Astrocyte (in vitro differentiated cells and primary cell): ENCODE data around the gene ST6GALNAC3. TPM values are rescaled to one million over a fixed set of nuclear protein-coding genes. Genes with fewer than 3 reads are reported as not detected.

Source experiments
- DNase-seq: peaks from one replicate; pipeline ENCODE4 v3.0.0-alpha.2; 2010; ENCODE audit warnings: low read depth
- FAIRE-seq: peaks from 2 replicates; lab custom pipeline; 2011; peaks lifted over from hg19 to GRCh38; lab: Jason Lieb, UNC
- H2AFZ ChIP-seq: 2 replicates; pipeline ENCODE4 v1.6.0; 2012; ENCODE audit warnings: low read depth, low read length, inconsistent platforms
- H3K27ac ChIP-seq: 2 replicates; pipeline ENCODE4 v1.5.1; 2011; ENCODE audit warnings: low read depth, low read length, inconsistent platforms
- H3K27me3 ChIP-seq: 2 replicates; pipeline ENCODE4 v1.6.0; 2011; ENCODE audit warnings: low read length, inconsistent platforms; ENCODE audit not compliant: insufficient read depth
- H3K36me3 ChIP-seq: 2 replicates; pipeline ENCODE4 v1.5.1; 2011; ENCODE audit warnings: low read length, inconsistent platforms; ENCODE audit not compliant: insufficient read depth
- H3K4me1 ChIP-seq: 2 replicates; pipeline ENCODE4 v1.5.1; 2011; ENCODE audit warnings: low read length, inconsistent platforms; ENCODE audit not compliant: insufficient read depth
- H3K4me2 ChIP-seq: 2 replicates; pipeline ENCODE4 v1.6.0; 2012; ENCODE audit warnings: low read length, inconsistent platforms
- H3K4me3 ChIP-seq: 2 replicates; pipeline ENCODE4 v1.5.1; 2011; ENCODE audit warnings: low read depth, mild to moderate bottlenecking, low read length, inconsistent platforms; ENCODE audit not compliant: insufficient read depth
- H3K79me2 ChIP-seq: 2 replicates; pipeline ENCODE4 v1.6.0; 2012; ENCODE audit warnings: mild to moderate bottlenecking, low read length, inconsistent platforms; ENCODE audit not compliant: insufficient read depth
- H3K9ac ChIP-seq: 2 replicates; pipeline ENCODE4 v1.6.0; 2012; ENCODE audit warnings: mild to moderate bottlenecking, low read length, inconsistent platforms
- H3K9me3 ChIP-seq: 2 replicates; pipeline ENCODE4 v1.5.1; 2012; ENCODE audit warnings: low read depth, mild to moderate bottlenecking, low read length, inconsistent platforms; ENCODE audit not compliant: insufficient read depth
- H4K20me1 ChIP-seq: 2 replicates; pipeline ENCODE4 v1.6.0; 2012; ENCODE audit warnings: low read length, inconsistent platforms; ENCODE audit not compliant: insufficient read depth
- H3K27ac Mint-ChIP-seq: one replicate; pipeline ENCODE4 v1.8.0; 2021; ENCODE audit warnings: mild to moderate bottlenecking, mixed read lengths; ENCODE audit not compliant: unreplicated experiment
- H3K27me3 Mint-ChIP-seq: one replicate; pipeline ENCODE4 v1.8.0; 2021; ENCODE audit warnings: low read depth, mixed read lengths; ENCODE audit not compliant: unreplicated experiment
- H3K36me3 Mint-ChIP-seq: one replicate; pipeline ENCODE4 v1.8.0; 2021; ENCODE audit warnings: low read depth, mixed read lengths; ENCODE audit not compliant: unreplicated experiment
- H3K4me1 Mint-ChIP-seq: one replicate; pipeline ENCODE4 v1.8.0; 2021; ENCODE audit warnings: low read depth, mixed read lengths; ENCODE audit not compliant: unreplicated experiment
- H3K4me3 Mint-ChIP-seq: one replicate; pipeline ENCODE4 v1.8.0; 2021; ENCODE audit warnings: mild to moderate bottlenecking, moderate library complexity, mixed read lengths; ENCODE audit not compliant: unreplicated experiment
- H3K9me3 Mint-ChIP-seq: one replicate; pipeline ENCODE4 v1.8.0; 2021; ENCODE audit warnings: mild to moderate bottlenecking, mixed read lengths; ENCODE audit not compliant: unreplicated experiment
- EZH2 ChIP-seq: IDR thresholded peaks from 2 replicates; pipeline ENCODE4 v1.6.1; 2012; ENCODE audit warnings: mild to moderate bottlenecking, low read length, inconsistent platforms; ENCODE audit not compliant: insufficient read depth
- total RNA-seq: library from RNA; stranded (reverse); gene quantifications from 2 replicates; pipeline ENCODE4 v1.2.1, GENCODE V29; 2021
- TF ChIP-seq, protein P1 (sequence below): IDR thresholded peaks from 2 replicates; pipeline ENCODE4 v1.5.1; 2011; ENCODE audit warnings: low read depth, mild to moderate bottlenecking, inconsistent platforms, low read length, moderate library complexity; ENCODE audit not compliant: insufficient read depth

ST6GALNAC3 gene
- total RNA-seq, 1 donor from 2014 or later: 3.2 TPM

DNA sequence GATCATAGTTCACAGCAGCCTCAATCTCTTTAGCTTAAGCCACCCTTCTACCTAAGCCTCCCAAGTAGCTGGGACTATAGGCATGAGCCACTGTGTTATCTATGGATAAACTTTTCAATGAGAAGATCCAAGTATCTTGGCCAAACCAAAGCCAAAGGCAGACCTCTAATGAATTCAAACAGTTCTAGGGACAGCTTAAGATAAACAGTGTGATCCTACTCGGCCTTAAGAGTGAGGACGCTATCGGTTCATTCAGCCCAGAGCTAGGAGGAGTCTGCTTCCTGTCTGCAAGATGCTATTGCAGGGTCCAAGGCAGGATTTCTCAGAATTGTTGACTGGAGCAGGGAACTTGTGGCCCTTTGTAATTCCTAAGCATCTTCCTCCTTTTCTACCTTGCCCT is 368.7 kb downstream of the ST6GALNAC3 start:
- Histone ChIP-seq H3K27me3 (no peaks in the 10 kb centered on the region), H4K20me1 (no peaks in the 10 kb centered on the region), H3K4me2 (no peak overlapping the region), H3K79me2 (no peaks in the 10 kb centered on the region), H3K9me3 (no peaks in the 10 kb centered on the region), H3K4me1 (no peaks in the 10 kb centered on the region), H3K4me3 (no peak overlapping the region), H3K9ac (no peak overlapping the region), H2AFZ (no peak overlapping the region), H3K27ac (no peak overlapping the region), H3K36me3 (no peaks in the 10 kb centered on the region)
- FAIRE-seq: no peak
- Mint-ChIP-seq H3K36me3 (no peaks in the 10 kb centered on the region), H3K4me1 (no peaks in the 10 kb centered on the region), H3K9me3 (peaks cover 2% of the 10 kb centered on the region), H3K4me3 (no peak overlapping the region), H3K27me3 (no peaks in the 10 kb centered on the region), H3K27ac (no peak overlapping the region)
- no peak for DNase-seq
- TF ChIP-seq, protein P1, sequence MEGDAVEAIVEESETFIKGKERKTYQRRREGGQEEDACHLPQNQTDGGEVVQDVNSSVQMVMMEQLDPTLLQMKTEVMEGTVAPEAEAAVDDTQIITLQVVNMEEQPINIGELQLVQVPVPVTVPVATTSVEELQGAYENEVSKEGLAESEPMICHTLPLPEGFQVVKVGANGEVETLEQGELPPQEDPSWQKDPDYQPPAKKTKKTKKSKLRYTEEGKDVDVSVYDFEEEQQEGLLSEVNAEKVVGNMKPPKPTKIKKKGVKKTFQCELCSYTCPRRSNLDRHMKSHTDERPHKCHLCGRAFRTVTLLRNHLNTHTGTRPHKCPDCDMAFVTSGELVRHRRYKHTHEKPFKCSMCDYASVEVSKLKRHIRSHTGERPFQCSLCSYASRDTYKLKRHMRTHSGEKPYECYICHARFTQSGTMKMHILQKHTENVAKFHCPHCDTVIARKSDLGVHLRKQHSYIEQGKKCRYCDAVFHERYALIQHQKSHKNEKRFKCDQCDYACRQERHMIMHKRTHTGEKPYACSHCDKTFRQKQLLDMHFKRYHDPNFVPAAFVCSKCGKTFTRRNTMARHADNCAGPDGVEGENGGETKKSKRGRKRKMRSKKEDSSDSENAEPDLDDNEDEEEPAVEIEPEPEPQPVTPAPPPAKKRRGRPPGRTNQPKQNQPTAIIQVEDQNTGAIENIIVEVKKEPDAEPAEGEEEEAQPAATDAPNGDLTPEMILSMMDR: no peak
- TF ChIP-seq EZH2: no peak

DNA sequence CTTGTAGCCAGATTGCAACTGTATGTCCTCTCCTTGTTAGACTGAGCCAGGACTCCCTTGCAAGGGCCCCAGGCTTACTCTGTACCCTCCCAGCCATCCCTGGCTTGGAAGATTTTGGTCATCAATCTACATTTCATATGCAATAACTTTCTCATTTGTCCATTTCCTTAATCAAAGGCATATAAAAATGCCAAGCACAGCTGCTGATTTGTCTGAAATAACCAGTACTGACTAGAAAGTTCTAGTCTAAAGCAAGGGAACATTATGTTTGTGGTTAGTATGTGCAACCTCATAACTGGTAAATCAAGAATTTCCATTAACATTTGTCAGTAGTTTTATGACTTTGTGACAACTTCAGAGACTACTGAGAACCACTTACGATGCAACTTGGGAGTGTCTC is 370.2 kb downstream of the ST6GALNAC3 start:
- Histone ChIP-seq H3K9ac (no peak overlapping the region), H3K27ac (no peak overlapping the region), H3K4me3 (no peak overlapping the region), H3K9me3 (no peaks in the 10 kb centered on the region), H3K4me2 (no peak overlapping the region), H2AFZ (no peak overlapping the region), H3K79me2 (no peaks in the 10 kb centered on the region), H3K36me3 (no peaks in the 10 kb centered on the region), H4K20me1 (no peaks in the 10 kb centered on the region), H3K4me1 (no peaks in the 10 kb centered on the region), H3K27me3 (no peaks in the 10 kb centered on the region)
- no peaks in the 10 kb centered on the region for H3K4me1 Mint-ChIP-seq
- H3K27me3 Mint-ChIP-seq: no peaks in the 10 kb centered on the region
- no peak for TF ChIP-seq EZH2
- TF ChIP-seq, protein P1: no peak
- DNase-seq: no peak
- H3K9me3 Mint-ChIP-seq: peaks cover 2% of the 10 kb centered on the region
- H3K27ac Mint-ChIP-seq: no peak overlapping the region
- no peak overlapping the region for H3K4me3 Mint-ChIP-seq
- no peaks in the 10 kb centered on the region for H3K36me3 Mint-ChIP-seq
- no peak for FAIRE-seq

DNA sequence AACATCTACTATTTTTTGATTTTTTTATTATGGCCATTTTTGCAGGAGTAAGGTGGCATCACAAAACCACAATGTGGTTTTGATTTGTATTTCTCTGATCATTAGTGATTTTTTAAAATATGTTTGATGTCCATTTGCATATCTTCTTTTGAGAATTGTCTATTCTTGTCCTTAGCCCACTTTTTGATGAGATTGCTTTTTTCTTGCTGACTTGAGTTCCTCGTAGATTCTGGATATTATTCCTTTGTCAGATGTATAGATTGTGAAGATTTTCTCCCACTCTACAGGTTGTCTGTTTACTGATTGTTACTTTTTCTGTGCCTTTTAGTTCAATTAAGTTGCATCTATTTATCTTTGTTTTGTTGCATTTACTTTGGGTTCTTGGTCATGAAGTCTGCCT is 375.7 kb downstream of the ST6GALNAC3 start:
- H3K4me1 ChIP-seq: no peaks in the 10 kb centered on the region
- H3K27me3 ChIP-seq: no peaks in the 10 kb centered on the region
- H3K4me2 ChIP-seq: no peak overlapping the region
- H3K9ac ChIP-seq: no peak overlapping the region
- FAIRE-seq (no peak), DNase-seq (no peak)
- H3K36me3 ChIP-seq: no peaks in the 10 kb centered on the region
- Mint-ChIP-seq H3K9me3 (peaks cover 6% of the 10 kb centered on the region), H3K27me3 (no peaks in the 10 kb centered on the region), H3K36me3 (no peaks in the 10 kb centered on the region), H3K4me3 (no peak overlapping the region), H3K4me1 (no peaks in the 10 kb centered on the region), H3K27ac (no peak overlapping the region)
- no peak overlapping the region for H2AFZ ChIP-seq
- no peak overlapping the region for H3K27ac ChIP-seq
- H4K20me1 ChIP-seq: no peaks in the 10 kb centered on the region
- H3K79me2 ChIP-seq: no peaks in the 10 kb centered on the region
- H3K9me3 ChIP-seq: no peaks in the 10 kb centered on the region
- H3K4me3 ChIP-seq: no peak overlapping the region
- TF ChIP-seq EZH2: no peak
- TF ChIP-seq, protein P1: no peak
